B cell (primary cell): ENCODE measurements around the gene ZNF135.

Experiments used
- CTCF ChIP-seq: fragments of 200-600 bp; IDR thresholded peaks from one replicate; pipeline ENCODE4 v1.8.0; 2022; ENCODE audit warnings: antibody characterized with exemption, mild to moderate bottlenecking
- EZH2 ChIP-seq: IDR thresholded peaks from 2 replicates; pipeline ENCODE4 v1.6.1; 2012; ENCODE audit warnings: borderline replicate concordance, low read depth, mild to moderate bottlenecking, moderate library complexity, low read length; ENCODE audit not compliant: insufficient read depth, poor library complexity, severe bottlenecking

- no peak for TF ChIP-seq EZH2
- TF ChIP-seq CTCF, result no peak
Observed at GRCh38 chr19:58093071-58093470, 34.0 kb downstream of the ZNF135 start.
